MM.1S (cell line): Measurements from ENCODE around the gene ST6GAL1.

Source experiments
- DNase-seq: peaks from one replicate; pipeline ENCODE4 v3.0.0-alpha.2; 2015
- H2AFZ ChIP-seq: fragments of 300-600 bp; sonication (generic); 2 replicates; pipeline ENCODE4 v1.6.0; 2016; ENCODE audit warnings: antibody characterized with exemption, low read length
- H3F3A ChIP-seq: fragments of 300-600 bp; sonication (generic); 2 replicates; pipeline ENCODE4 v1.6.1; 2016; ENCODE audit warnings: mild to moderate bottlenecking, antibody characterized with exemption, low read length, moderate library complexity, mixed read lengths; ENCODE audit not compliant: insufficient read depth
- H3K27ac ChIP-seq: fragments of 300-600 bp; sonication (generic); 2 replicates; pipeline ENCODE4 v1.5.1; 2016; ENCODE audit warnings: mild to moderate bottlenecking, low read length
- H3K27me3 ChIP-seq: fragments of 300-600 bp; sonication (generic); replicated peaks from 2 replicates; pipeline ENCODE4 v1.6.0; 2016; ENCODE audit warnings: low read length; ENCODE audit not compliant: insufficient read depth
- H3K36me3 ChIP-seq: fragments of 300-600 bp; sonication (generic); replicated peaks from 2 replicates; pipeline ENCODE4 v1.6.1; 2016; ENCODE audit warnings: mild to moderate bottlenecking, low read length, mixed read lengths; ENCODE audit not compliant: insufficient read depth
- H3K4me1 ChIP-seq: fragments of 300-600 bp; sonication (generic); 2 replicates; pipeline ENCODE4 v1.6.1; 2016; ENCODE audit warnings: low read length, mixed read lengths
- H3K4me2 ChIP-seq: fragments of 300-600 bp; sonication (generic); 2 replicates; pipeline ENCODE4 v1.6.0; 2016; ENCODE audit warnings: low read depth, low read length
- H3K4me3 ChIP-seq: fragments of 300-600 bp; sonication (generic); 2 replicates; pipeline ENCODE4 v1.5.1; 2016; ENCODE audit warnings: low read length, mixed read lengths
- H3K79me2 ChIP-seq: fragments of 300-600 bp; sonication (generic); 2 replicates; pipeline ENCODE4 v1.6.1; 2016; ENCODE audit warnings: mixed run types, low read length, mixed read lengths
- H3K9ac ChIP-seq: fragments of 300-600 bp; sonication (generic); 2 replicates; pipeline ENCODE4 v1.6.1; 2016; ENCODE audit warnings: low read length, mixed read lengths
- H3K9me2 ChIP-seq: fragments of 300-600 bp; sonication (generic); replicated peaks from 2 replicates; pipeline ENCODE4 v1.6.1; 2016; ENCODE audit warnings: mild to moderate bottlenecking, low read length, mixed read lengths; ENCODE audit not compliant: insufficient read depth
- H3K9me3 ChIP-seq: fragments of 300-600 bp; sonication (generic); replicated peaks from 2 replicates; pipeline ENCODE4 v1.6.1; 2016; ENCODE audit warnings: mild to moderate bottlenecking, low read length, mixed read lengths; ENCODE audit not compliant: insufficient read depth
- H4K20me1 ChIP-seq: fragments of 300-600 bp; sonication (generic); 2 replicates; pipeline ENCODE4 v1.6.1; 2016; ENCODE audit warnings: mild to moderate bottlenecking, low read length, moderate library complexity, mixed read lengths; ENCODE audit not compliant: insufficient read depth
- CTCF ChIP-seq: fragments of 300-600 bp; sonication (generic); IDR thresholded peaks from 2 replicates; pipeline ENCODE4 v1.5.1; 2016; ENCODE audit warnings: antibody characterized with exemption, low read length, mixed read lengths
- EZH2 ChIP-seq: fragments of 300-600 bp; sonication (generic); optimal IDR thresholded peaks from 2 replicates; pipeline ENCODE3; 2017; ENCODE audit warnings: low read depth, mild to moderate bottlenecking, antibody characterized with exemption, low read length, mixed read lengths
- EZH2phosphoT487 ChIP-seq: fragments of 300-600 bp; sonication (generic); IDR thresholded peaks from 2 replicates; pipeline ENCODE4 v1.6.1; 2018; ENCODE audit warnings: antibody characterized with exemption, low read length

Gene ST6GAL1

GRCh38 chr3:186959029-186959624, 28.8 kb downstream of the ST6GAL1 start:
- no peaks in the 10 kb centered on the region for H3K9me2 ChIP-seq
- H3K27ac ChIP-seq = no peak overlapping the region
- H3K79me2 ChIP-seq = peaks cover 23% of the 10 kb centered on the region; the same call in 1 of the 2 replicates
- DNase-seq = no peak
- H3F3A ChIP-seq = no peaks in the 10 kb centered on the region
- no peaks in the 10 kb centered on the region for H3K9me3 ChIP-seq
- H2AFZ ChIP-seq = no peak overlapping the region
- H3K27me3 ChIP-seq = no peaks in the 10 kb centered on the region
- H3K4me3 ChIP-seq = no peak overlapping the region
- H3K36me3 ChIP-seq = no peaks in the 10 kb centered on the region
- TF ChIP-seq EZH2 (no peak), EZH2phosphoT487 (no peak), CTCF (no peak)
- H3K9ac ChIP-seq = no peak overlapping the region
- H3K4me1 ChIP-seq = no peaks in the 10 kb centered on the region
- H3K4me2 ChIP-seq = no peak overlapping the region
- no peaks in the 10 kb centered on the region for H4K20me1 ChIP-seq

DNA sequence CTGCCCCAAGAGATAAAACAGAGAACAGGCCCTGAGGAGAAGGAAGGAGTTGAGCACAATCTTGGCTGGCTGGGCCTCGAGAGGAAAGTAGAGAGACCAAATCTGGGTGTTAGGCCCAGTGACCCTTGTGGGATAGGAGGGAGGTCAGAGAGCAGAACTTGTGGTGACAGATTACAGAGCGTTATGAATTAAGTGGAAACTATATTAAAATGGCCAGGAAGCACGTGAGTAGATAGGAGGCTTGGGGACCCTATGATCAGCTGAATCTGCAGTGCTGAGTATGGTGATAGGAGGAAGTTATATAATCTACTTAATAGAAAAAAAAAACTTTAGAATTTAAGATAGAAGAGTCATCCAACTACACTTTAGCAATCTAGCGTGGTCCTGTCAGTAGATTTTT, 30.0 kb downstream of the ST6GAL1 start:
- Histone ChIP-seq H3K27me3 (no peaks in the 10 kb centered on the region), H4K20me1 (no peaks in the 10 kb centered on the region), H3F3A (no peaks in the 10 kb centered on the region), H3K9me3 (no peaks in the 10 kb centered on the region), H3K4me3 (no peak overlapping the region), H3K9ac (no peak overlapping the region), H3K27ac (no peak overlapping the region), H3K9me2 (no peaks in the 10 kb centered on the region), H3K4me2 (no peak overlapping the region), H3K4me1 (no peaks in the 10 kb centered on the region), H3K79me2 (peaks cover 23% of the 10 kb centered on the region; the same call in 1 of the 2 replicates), H2AFZ (no peak overlapping the region), H3K36me3 (no peaks in the 10 kb centered on the region)
- TF ChIP-seq EZH2phosphoT487 (no peak), CTCF (no peak), EZH2 (no peak)
- no peak for DNase-seq

DNA sequence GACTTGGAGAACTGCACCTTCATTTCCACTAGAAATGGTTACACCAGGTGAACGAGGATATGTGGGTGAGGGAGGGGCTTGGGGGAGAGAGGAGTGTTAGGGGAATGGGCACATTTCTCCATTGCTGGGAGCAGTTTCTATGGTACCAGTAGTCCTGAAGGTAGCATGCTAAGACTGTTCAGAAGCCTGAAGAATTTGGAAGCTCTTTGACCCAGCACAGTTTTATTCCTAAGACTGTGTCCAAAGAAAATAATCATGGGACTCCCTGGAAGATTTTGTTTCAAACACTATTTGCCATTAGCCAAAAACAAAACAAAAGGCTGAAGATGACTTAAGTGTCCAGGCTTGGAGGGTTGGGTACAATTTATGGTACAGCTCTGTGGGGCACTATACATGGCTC, 32.1 kb downstream of the ST6GAL1 start:
- TF ChIP-seq CTCF (no peak), EZH2 (no peak), EZH2phosphoT487 (no peak)
- Histone ChIP-seq H3K36me3 (no peaks in the 10 kb centered on the region), H3K9me3 (no peaks in the 10 kb centered on the region), H3K9ac (no peak overlapping the region), H2AFZ (no peak overlapping the region), H3F3A (no peaks in the 10 kb centered on the region), H3K27ac (no peak overlapping the region), H3K4me3 (no peak overlapping the region), H3K4me2 (no peak overlapping the region), H3K4me1 (no peaks in the 10 kb centered on the region), H3K79me2 (0 out of 2 replicates have a peak, but pooled peaks cover 12% of the 10 kb centered on the region), H3K27me3 (no peaks in the 10 kb centered on the region), H3K9me2 (no peaks in the 10 kb centered on the region), H4K20me1 (no peaks in the 10 kb centered on the region)
- no peak for DNase-seq
